Dedifferentiated amniotic fluid mesenchymal stem cell (primary cell): ENCODE data around the gene MLLT3.
"Not testable (repeated sequence)": the region's sequence is repeated elsewhere in the genome, so short reads cannot be mapped to it uniquely, and the experiment has no call there.

Experiments used
- DNase-seq: peaks from one replicate; pipeline ENCODE4 v3.0.0-alpha.2; 2016; ENCODE audit errors: extremely low spot score

Gene MLLT3

GRCh38 chr9:20597862-20598261 is 24.4 kb downstream of the MLLT3 start:
- DNase-seq, result peak; percentile 23

GRCh38 chr9:20594608-20595007 is 27.7 kb downstream of the MLLT3 start:
- no peak for DNase-seq

- peak; percentile 77 for DNase-seq
Observed at GRCh38 chr9:20593537-20593936, 28.8 kb downstream of the MLLT3 start.

- DNase-seq, result no peak
Observed at GRCh38 chr9:20593105-20593504, 29.2 kb downstream of the MLLT3 start.

GRCh38 chr9:20592673-20593072 is 29.6 kb downstream of the MLLT3 start:
- no peak for DNase-seq

GRCh38 chr9:20591223-20591622 is 31.1 kb downstream of the MLLT3 start:
- no peak for DNase-seq

- no peak for DNase-seq
Observed at GRCh38 chr9:20584968-20585643, 37.2 kb downstream of the MLLT3 start.

GRCh38 chr9:20583088-20583487 is 39.2 kb downstream of the MLLT3 start:
- not testable (repeated sequence) for DNase-seq

- no peak for DNase-seq
Observed at GRCh38 chr9:20582150-20582549, 40.1 kb downstream of the MLLT3 start.

GRCh38 chr9:20580673-20581072 is 41.6 kb downstream of the MLLT3 start:
- no peak for DNase-seq

GRCh38 chr9:20579524-20580314 is 42.6 kb downstream of the MLLT3 start:
- no peak for DNase-seq

GRCh38 chr9:20573023-20573422 is 49.3 kb downstream of the MLLT3 start:
- no peak for DNase-seq

GRCh38 chr9:20570756-20571155 is 51.5 kb downstream of the MLLT3 start:
- peak; percentile 44 for DNase-seq

GRCh38 chr9:20570087-20570486 is 52.2 kb downstream of the MLLT3 start:
- peak; percentile 66 for DNase-seq

- DNase-seq, result no peak
Observed at GRCh38 chr9:20569525-20569924, 52.8 kb downstream of the MLLT3 start.

- peak; percentile 52 for DNase-seq
Observed at GRCh38 chr9:20568400-20568799, 53.9 kb downstream of the MLLT3 start.

GRCh38 chr9:20566401-20566800 is 55.9 kb downstream of the MLLT3 start:
- no peak for DNase-seq

- no peak for DNase-seq
Observed at GRCh38 chr9:20564650-20565049, 57.6 kb downstream of the MLLT3 start.

GRCh38 chr9:20563917-20564316 is 58.4 kb downstream of the MLLT3 start:
- DNase-seq, result no peak

GRCh38 chr9:20562051-20562450 is 60.2 kb downstream of the MLLT3 start:
- no peak for DNase-seq

- no peak for DNase-seq
Observed at GRCh38 chr9:20561531-20561930, 60.8 kb downstream of the MLLT3 start.

- no peak for DNase-seq
Observed at GRCh38 chr9:20559231-20559890, 62.9 kb downstream of the MLLT3 start.

GRCh38 chr9:20558566-20559016 is 63.7 kb downstream of the MLLT3 start:
- DNase-seq, result peak; percentile 96
